ENCODE data around the gene OR10T2.
"Not testable (repeated sequence)": the region's sequence is repeated elsewhere in the genome, so short reads cannot be mapped to it uniquely, and the experiment has no call there.

Gene OR10T2

DNA sequence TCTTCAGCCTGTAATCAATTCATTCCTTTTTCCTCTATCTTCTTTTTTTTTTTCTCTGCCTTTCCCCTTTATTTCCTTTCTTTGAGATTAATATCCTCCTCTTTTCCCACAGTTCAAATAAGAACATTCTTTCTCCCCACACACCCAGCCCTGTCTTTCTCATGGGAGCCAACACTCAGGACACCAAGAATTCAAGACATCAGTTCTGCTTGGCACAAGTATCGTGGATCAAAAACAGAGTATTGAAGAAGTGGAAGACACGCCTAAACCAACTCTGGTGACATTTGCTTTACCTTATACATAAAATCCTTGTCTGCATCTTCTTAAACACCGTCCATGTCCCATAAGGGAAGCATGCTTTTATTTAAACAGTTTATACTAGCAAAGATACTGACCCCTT, 42.6 kb downstream of the OR10T2 start:
- in situ Hi-C loops (cut with HindIII; ENCODE audit: low sequenced_read_pairs): no loop called here

DNA sequence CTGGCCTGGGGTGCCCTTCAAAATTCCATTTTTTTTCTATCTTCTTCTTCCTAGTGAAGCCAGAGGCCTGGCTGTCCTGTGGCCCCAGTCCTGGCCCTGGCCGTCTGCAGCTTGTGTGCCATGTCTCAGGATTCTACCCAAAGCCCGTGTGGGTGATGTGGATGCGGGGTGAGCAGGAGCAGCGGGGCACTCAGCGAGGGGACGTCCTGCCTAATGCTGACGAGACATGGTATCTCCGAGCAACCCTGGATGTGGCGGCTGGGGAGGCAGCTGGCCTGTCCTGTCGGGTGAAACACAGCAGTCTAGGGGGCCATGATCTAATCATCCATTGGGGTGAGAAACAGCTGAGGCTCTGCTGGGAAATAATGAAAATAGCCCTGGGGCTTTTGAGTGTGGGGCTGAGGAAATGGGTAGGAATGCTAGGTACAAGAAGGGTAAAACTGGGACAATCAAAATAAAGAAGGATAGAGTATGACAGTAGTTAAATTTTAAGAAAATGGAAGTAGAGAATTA, 43.4 kb downstream of the OR10T2 start:
- in situ Hi-C loops (cut with HindIII; ENCODE audit: low sequenced_read_pairs): no loop called here

DNA sequence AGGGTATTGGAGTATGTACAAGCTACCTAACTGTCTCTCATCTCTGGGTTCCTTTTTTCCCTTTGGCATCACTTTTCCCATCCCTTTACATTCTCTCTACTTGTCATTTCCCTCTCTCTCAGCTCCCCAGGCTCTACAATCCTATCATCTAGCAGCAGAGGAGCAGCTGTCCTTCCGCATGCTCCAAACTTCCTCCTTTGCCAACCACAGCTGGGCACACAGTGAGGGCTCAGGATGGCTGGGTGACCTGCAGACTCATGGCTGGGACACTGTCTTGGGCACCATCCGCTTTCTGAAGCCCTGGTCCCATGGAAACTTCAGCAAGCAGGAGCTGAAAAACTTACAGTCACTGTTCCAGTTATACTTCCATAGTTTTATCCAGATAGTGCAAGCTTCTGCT, 45.0 kb downstream of the OR10T2 start:
- in situ Hi-C loops (cut with HindIII; ENCODE audit: low sequenced_read_pairs): no loop called here

DNA sequence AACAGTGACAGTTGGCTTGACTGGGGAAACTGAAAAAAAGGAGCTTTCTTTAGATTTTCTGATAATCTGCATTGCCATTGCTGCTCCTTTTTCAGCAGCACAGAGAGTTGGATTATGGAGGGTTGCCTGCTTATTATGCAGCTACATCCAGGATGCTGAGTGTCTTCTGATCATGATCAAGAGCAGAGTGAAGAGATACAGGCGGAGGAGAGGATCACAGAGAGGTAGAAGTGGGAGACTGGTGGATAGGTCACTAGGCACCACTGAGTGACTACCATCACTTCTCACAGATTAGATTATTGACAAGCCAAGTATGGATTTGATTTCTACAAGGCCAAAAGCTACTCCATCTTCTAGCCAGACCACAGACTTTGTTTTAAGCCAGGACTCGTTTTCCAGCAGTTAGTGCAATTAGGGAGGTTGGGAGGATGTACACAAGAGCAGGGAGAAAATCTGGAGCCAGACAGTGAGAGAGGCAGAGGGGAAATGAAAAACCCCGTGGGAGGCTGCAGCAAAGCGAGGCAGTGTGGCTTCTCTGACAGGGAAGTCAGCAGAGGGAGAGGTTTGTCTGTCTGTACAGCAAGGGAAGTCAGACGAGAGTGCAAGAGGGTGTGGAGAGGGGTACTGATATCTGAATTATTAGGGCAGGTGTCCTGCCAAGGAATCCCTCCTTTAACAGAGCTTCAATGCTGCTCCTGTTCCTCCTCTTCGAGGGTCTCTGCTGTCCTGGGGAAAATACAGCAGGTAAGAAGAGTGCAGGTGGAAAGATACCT, 45.8 kb downstream of the OR10T2 start, which contains the start of gene CD1E:
TSS of gene CD1E (plus strand) at position 592 of the 773 bp plus-strand sequence. CDS start at position 687, 95 bp downstream.
- in situ Hi-C loops (cut with HindIII; ENCODE audit: low sequenced_read_pairs): no loop called here

DNA sequence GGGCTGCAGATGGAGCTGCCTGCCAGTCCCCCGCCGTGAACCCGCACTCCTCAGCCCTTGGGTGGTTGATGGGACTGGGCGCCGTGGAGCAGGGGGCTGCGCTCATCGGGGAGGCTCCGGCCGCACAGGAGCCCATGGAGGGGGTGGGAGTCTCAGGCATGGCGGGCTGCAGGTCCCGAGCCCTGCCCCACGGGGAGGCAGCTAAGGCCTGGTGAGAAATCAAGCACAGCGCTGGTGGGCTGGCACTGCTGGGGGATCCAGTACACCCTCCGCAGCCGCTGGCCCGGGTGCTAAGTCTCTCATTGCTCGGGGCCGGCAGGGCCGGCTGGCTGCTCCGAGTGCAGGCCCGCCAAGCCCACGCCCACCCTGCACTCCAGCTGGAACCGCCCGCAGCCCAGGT, 50.3 kb downstream of the OR10T2 start:
- in situ Hi-C loops (cut with HindIII; ENCODE audit: low sequenced_read_pairs): not testable (repeated sequence)
